Esophagus muscularis mucosa (tissue), 3 donors: Measurements from ENCODE around the gene GRID1.

Source experiments
- CTCF ChIP-seq, 3 experiments: fragments of 200-600 bp in 2 of 3; fragments of 450-650 bp in 1 of 3; sonication (generic) in 2 of 3; IDR thresholded peaks; one replicate each; pipeline ENCODE4 v1.5.1; 2017 to 2019; ENCODE audit warnings: antibody characterized with exemption in 3 of 3, mild to moderate bottlenecking in 2 of 3, moderate library complexity in 1 of 3
- POLR2A ChIP-seq: fragments of 450-650 bp; IDR thresholded peaks from one replicate; pipeline ENCODE4 v1.6.1; 2017; ENCODE audit warnings: antibody characterized with exemption, moderate library complexity, mild to moderate bottlenecking, low read depth

- TF ChIP-seq CTCF (IDR thresholded peaks at IDR 0.05) (no peak), POLR2A (no peak)
Observed at GRCh38 chr10:86222687-86223086, 143.9 kb downstream of the GRID1 start.
